Fibroblast of lung (primary cell): Measurements from ENCODE around the gene UTS2R. TPM values are rescaled to one million over a fixed set of nuclear protein-coding genes. Genes with fewer than 3 reads are reported as not detected.

Source experiments
- DNase-seq, 2 donors: peaks; one replicate each; pipeline versions ENCODE4 v3.0.0 to v3.0.0-alpha.2; 2010; ENCODE audit warnings: low read depth in 2 of 2
- H2AFZ ChIP-seq: 2 replicates; pipeline ENCODE4 v1.5.1; 2012; ENCODE audit warnings: low read length, control low read depth, inconsistent platforms
- H3K27ac ChIP-seq: 2 replicates; pipeline ENCODE4 v1.5.1; 2011; ENCODE audit warnings: low read length, control low read depth; ENCODE audit not compliant: insufficient read depth
- H3K27me3 ChIP-seq: 2 replicates; pipeline ENCODE4 v1.5.1; 2011; ENCODE audit warnings: mild to moderate bottlenecking, low read length; ENCODE audit not compliant: control insufficient read depth, insufficient read depth
- H3K36me3 ChIP-seq: 2 replicates; pipeline ENCODE4 v1.5.1; 2011; ENCODE audit warnings: low read length; ENCODE audit not compliant: control insufficient read depth, insufficient read depth
- H3K4me1 ChIP-seq: 2 replicates; pipeline ENCODE4 v1.5.1; 2011; ENCODE audit warnings: low read length; ENCODE audit not compliant: control insufficient read depth, insufficient read depth; ENCODE audit errors: extremely low read depth
- H3K4me2 ChIP-seq: 2 replicates; pipeline ENCODE4 v1.5.1; 2011; ENCODE audit warnings: low read length, control low read depth; ENCODE audit not compliant: insufficient read depth; ENCODE audit errors: extremely low read depth
- H3K4me3 ChIP-seq, 4 experiments: fragments of 200-600 bp in 1 of 4; sonication (generic) in 1 of 4; replicated peaks in 1 of 4; 2 replicates each; pipeline ENCODE4 v1.5.1; 2011 to 2016; ENCODE audit warnings: low read length in 4 of 4, low read depth in 3 of 4, mild to moderate bottlenecking in 3 of 4, control low read depth in 2 of 4, inconsistent platforms in 1 of 4, mixed read lengths in 1 of 4; ENCODE audit not compliant: insufficient read depth in 1 of 4; ENCODE audit errors: control extremely low read depth in 1 of 4
- H3K79me2 ChIP-seq: 2 replicates; pipeline ENCODE4 v1.5.1; 2012; ENCODE audit warnings: mild to moderate bottlenecking, low read length, inconsistent platforms; ENCODE audit not compliant: control insufficient read depth, insufficient read depth
- H3K9ac ChIP-seq: 2 replicates; pipeline ENCODE4 v1.5.1; 2011; ENCODE audit warnings: mild to moderate bottlenecking, low read length, control low read depth; ENCODE audit not compliant: insufficient read depth
- H3K9me3 ChIP-seq: 2 replicates; pipeline ENCODE4 v1.5.1; 2012; ENCODE audit warnings: low read depth, low read length; ENCODE audit not compliant: control insufficient read depth, insufficient read depth
- H4K20me1 ChIP-seq: 2 replicates; pipeline ENCODE4 v1.5.1; 2011; ENCODE audit warnings: low read length; ENCODE audit not compliant: control insufficient read depth, insufficient read depth; ENCODE audit errors: extremely low read depth
- CTCF ChIP-seq, 2 donors: IDR thresholded peaks in 1 of 2; conservative IDR thresholded peaks in 1 of 2; 1 replicate in 1 of 2; 2 replicates in 1 of 2; pipeline ENCODE4 v1.5.1; 2011 to 2012; ENCODE audit warnings: low read length in 2 of 2, control low read depth in 1 of 2, inconsistent platforms in 1 of 2, low read depth in 1 of 2, mild to moderate bottlenecking in 1 of 2
- EZH2 ChIP-seq: IDR thresholded peaks from 2 replicates; pipeline ENCODE4 v1.5.1; 2012; ENCODE audit warnings: low read length, control low read depth, mild to moderate bottlenecking; ENCODE audit errors: missing control alignments
- polyA plus RNA-seq, 2 donors: library from polyadenylated mRNA; depleted of rRNA in 1 of 2; stranded (reverse) in 1 of 2; unstranded in 1 of 2; fragments of >200 nt; gene quantifications; 2 replicates each; pipeline ENCODE4 v1.2.1, GENCODE V29; 2011 to 2012; ENCODE audit warnings: missing spikeins in 1 of 2
- total RNA-seq: library from RNA; depleted of rRNA; stranded (reverse); fragments of >200 nt; gene quantifications from 2 replicates; pipeline ENCODE4 v1.2.1, GENCODE V29; 2014

UTS2R gene
- total and polyA plus RNA-seq, 2 donors (not counting 1 experiment from before 2014, with no cell fraction given): not detected

GRCh38 chr17:82348434-82348833, 23.1 kb upstream of the UTS2R start:
- no peaks in the 10 kb centered on the region for H4K20me1 ChIP-seq
- H3K79me2 ChIP-seq: no peaks in the 10 kb centered on the region
- no peaks in the 10 kb centered on the region for H3K4me1 ChIP-seq
- H3K36me3 ChIP-seq: no peaks in the 10 kb centered on the region
- H3K9ac ChIP-seq: no peak overlapping the region
- TF ChIP-seq CTCF (conservative IDR thresholded peaks at IDR 0.05 in 1 of 2, IDR thresholded peaks at IDR 0.05 in 1 of 2; ENCODE audit: low read depth in 1 of 2, low read length in 2 of 2): no peak
- no peak for TF ChIP-seq EZH2
- no peak overlapping the region for H2AFZ ChIP-seq
- H3K4me2 ChIP-seq: no peak overlapping the region
- no peak overlapping the region for H3K27ac ChIP-seq
- no peak overlapping the region for H3K4me3 ChIP-seq
- no peak for DNase-seq
- peaks cover 6% of the 10 kb centered on the region for H3K27me3 ChIP-seq
- no peaks in the 10 kb centered on the region for H3K9me3 ChIP-seq

- TF ChIP-seq EZH2 (no peak), CTCF (conservative IDR thresholded peaks at IDR 0.05 in 1 of 2, IDR thresholded peaks at IDR 0.05 in 1 of 2; ENCODE audit: low read depth in 1 of 2, low read length in 2 of 2) (no peak)
- no peak overlapping the region for H3K9ac ChIP-seq
- no peak overlapping the region for H3K4me3 ChIP-seq
- H3K36me3 ChIP-seq: no peaks in the 10 kb centered on the region
- H3K4me2 ChIP-seq: no peak overlapping the region
- H3K27me3 ChIP-seq: peaks cover 6% of the 10 kb centered on the region
- no peak overlapping the region for H2AFZ ChIP-seq
- H3K27ac ChIP-seq: no peak overlapping the region
- no peaks in the 10 kb centered on the region for H3K79me2 ChIP-seq
- no peaks in the 10 kb centered on the region for H3K4me1 ChIP-seq
- DNase-seq: no peak
- no peaks in the 10 kb centered on the region for H4K20me1 ChIP-seq
- H3K9me3 ChIP-seq: no peaks in the 10 kb centered on the region
Observed at GRCh38 chr17:82348866-82349265, 22.7 kb upstream of the UTS2R start.

- H3K9ac ChIP-seq: no peak overlapping the region
- H2AFZ ChIP-seq: no peak overlapping the region
Observed at GRCh38 chr17:82349287-82349701, 22.3 kb upstream of the UTS2R start.

More at GRCh38 chr17:82349287-82349701, 22.3 kb upstream of the UTS2R start:
- H3K4me2 ChIP-seq: peak overlapping the region; percentile 45
- no peaks in the 10 kb centered on the region for H3K4me1 ChIP-seq
- no peak overlapping the region for H3K27ac ChIP-seq
- H3K27me3 ChIP-seq: peaks cover 6% of the 10 kb centered on the region
- TF ChIP-seq CTCF (conservative IDR thresholded peaks at IDR 0.05 in 1 of 2, IDR thresholded peaks at IDR 0.05 in 1 of 2; ENCODE audit: low read depth in 1 of 2, low read length in 2 of 2) (no peak), EZH2 (no peak)
- no peaks in the 10 kb centered on the region for H4K20me1 ChIP-seq
- no peak for DNase-seq
- H3K36me3 ChIP-seq: no peaks in the 10 kb centered on the region
- no peaks in the 10 kb centered on the region for H3K9me3 ChIP-seq
- no peaks in the 10 kb centered on the region for H3K79me2 ChIP-seq
- no peak overlapping the region for H3K4me3 ChIP-seq
